Activated effector memory CD4-positive, alpha-beta T cell treated with Interleukin-2 at 50 U/mL for 16 hours (primary cell): ENCODE measurements around the gene KCTD2.
"Not testable (repeated sequence)": the region's sequence is repeated elsewhere in the genome, so short reads cannot be mapped to it uniquely, and the experiment has no call there.

ENCODE experiments used
- DNase-seq: peaks from one replicate; pipeline ENCODE4 v3.0.0-alpha.2; 2020

Gene KCTD2, protein sequence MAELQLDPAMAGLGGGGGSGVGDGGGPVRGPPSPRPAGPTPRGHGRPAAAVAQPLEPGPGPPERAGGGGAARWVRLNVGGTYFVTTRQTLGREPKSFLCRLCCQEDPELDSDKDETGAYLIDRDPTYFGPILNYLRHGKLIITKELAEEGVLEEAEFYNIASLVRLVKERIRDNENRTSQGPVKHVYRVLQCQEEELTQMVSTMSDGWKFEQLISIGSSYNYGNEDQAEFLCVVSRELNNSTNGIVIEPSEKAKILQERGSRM

DNA sequence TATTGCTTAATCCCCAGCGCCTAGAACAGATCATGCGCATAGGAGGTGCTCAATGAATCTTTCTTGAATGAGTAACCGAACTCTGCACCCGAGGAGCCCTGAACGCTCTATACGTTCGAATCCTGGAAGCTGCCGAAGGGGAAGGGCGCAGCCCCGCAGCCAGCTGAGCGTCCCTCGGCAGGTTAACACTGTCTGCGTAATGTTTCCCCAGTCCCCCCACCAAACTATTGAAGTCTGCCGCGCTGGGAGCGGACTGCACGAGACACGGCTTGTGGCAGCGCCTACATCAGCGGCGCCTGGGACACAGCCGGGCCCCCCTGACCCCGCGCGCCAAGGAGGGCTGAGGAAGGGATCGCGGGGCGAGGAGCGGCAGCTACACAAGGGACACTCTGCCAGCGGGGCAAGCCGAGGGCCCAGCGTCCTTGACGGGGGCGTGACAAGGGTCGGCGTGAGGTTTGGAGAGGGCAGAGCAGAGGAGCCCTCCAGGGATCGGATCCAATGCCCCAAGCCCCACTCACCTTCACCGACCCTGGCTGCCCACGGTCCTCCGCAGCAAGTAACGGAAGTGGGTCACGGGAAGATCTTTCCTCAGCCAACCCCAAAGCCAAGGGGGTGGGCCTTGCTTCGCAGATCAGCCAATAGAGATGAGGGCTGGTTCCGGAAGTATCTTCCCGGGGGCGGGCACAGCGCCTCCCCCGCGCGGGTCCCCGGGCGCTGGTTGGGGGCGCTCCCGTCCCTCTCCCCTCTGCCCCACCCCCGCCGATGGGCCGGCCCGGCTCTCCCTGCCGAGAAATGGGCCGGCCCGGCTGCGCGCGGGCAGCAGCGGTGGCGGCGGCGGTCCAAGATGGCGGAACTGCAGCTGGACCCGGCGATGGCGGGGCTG, at the start of gene KCTD2, which contains the start of gene ATP5PD:
TSS of gene KCTD2 (plus strand) at position 819 of the 883 bp plus-strand sequence. CDS start at position 845, 26 bp downstream.
TSS of gene ATP5PD (minus strand) at position 563 of the 883 bp plus-strand sequence. CDS start 4,319 bp downstream, outside the sequence.
- DNase-seq, result peak; percentile 94

DNA sequence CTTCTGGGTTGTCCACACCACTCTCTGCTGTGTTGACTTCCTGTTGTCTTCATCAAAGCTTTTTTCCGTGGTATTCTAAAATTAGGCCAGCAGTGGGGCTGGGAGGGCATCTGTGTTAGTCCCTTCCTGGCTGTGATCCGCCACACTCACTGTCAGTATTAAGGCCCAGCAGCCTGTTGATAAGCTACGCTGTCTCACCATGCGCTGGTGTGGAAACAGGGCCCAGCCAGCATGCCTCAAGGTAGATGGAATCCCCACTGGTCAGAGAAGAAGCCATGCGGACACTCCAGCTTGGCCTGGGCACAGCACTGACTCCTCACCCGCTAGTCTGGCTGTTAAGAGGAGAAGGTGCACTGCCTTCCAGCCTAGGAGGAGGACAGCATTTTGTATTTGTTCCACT, 48.2 kb upstream of the KCTD2 start:
- DNase-seq, result no peak

DNA sequence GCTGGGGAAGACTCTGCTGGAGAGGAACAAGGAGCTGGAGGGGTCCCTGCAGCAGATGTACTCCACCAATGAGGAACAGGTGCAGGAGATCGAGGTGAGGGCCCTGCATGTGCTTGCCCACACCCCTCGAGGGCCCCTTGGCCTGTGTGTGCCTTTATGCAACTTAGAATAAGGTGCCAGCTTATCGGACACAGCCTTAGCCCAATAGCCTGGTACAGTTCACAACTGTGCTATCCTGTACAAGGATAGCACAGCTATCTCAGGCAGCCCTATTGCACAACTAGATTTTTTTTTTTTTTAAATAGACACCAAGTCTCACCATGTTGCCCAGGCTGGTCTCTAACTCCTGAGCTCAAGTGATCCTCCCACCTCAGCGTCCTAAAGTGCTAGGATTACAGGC, 47.5 kb upstream of the KCTD2 start:
- DNase-seq, result no peak

DNA sequence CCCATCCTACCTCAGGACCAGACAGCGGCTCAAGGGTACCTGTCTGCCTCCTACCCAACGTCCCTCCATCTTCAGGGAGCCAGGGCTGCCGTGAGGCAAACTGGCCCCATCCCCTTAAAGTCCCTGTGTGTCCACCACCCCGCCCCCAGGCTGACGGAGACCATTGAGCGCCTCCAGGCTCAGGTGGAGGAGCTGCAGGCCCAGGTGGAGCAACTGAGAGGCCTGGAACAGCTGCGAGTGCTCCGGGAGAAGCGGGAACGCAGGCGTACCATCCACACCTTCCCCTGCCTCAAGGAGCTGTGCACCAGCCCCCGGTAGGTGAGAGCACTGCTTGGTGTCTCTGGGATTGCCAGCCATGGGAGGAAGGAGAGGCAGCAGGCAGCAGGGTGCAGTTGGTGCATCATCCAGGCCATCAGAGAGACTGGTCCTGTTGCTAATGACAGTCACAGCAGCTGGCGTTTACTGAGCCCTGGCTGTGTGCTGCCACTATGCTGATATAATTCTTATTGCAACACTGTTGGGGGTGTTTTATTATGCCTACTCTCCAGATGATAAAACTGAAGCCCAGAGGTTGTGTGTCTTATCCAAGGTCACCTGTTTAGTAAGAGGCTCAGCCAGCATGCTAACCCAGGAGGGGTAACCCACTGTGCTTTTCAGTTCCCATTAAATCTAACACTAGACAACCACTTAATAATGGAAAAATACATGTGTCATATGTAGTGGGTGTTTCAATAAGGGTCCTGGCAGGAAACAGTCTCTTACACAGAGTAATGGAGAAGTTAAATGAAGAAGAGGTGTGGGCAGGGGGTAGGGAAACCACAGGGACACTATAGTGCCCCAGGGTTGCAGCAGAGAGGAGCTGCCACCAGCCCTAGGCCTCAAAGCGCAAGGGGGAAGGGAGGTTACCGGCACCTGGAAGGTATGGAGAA, 44.8 kb upstream of the KCTD2 start:
- DNase-seq, result no peak

DNA sequence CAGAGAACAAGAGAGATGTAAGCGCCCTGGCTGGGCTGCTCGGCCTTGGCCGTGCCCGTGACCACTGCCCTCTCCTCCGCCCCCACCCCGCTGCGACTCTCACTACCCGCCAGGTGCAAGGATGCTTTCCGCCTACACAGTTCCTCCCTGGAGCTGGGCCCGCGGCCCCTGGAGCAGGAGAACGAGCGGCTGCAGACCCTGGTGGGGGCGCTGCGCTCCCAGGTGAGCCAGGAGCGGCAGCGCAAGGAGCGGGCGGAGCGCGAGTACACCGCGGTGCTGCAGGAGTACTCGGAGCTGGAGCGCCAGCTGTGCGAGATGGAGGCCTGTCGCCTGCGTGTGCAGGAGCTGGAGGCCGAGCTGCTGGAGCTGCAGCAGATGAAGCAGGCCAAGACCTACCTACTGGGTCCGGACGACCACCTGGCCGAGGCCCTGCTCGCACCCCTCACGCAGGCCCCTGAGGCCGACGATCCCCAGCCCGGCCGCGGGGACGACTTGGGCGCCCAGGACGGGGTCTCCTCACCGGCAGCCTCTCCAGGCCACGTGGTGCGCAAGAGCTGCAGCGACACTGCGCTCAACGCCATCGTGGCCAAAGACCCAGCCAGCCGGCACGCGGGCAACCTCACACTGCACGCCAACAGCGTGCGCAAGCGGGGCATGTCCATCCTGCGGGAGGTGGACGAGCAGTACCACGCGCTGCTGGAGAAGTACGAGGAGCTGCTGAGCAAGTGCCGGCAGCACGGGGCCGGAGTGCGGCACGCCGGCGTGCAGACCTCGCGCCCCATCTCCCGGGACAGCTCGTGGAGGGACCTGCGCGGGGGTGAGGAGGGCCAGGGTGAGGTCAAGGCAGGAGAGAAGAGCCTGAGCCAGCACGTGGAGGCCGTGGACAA, 43.7 kb upstream of the KCTD2 start:
- DNase-seq, result no peak

DNA sequence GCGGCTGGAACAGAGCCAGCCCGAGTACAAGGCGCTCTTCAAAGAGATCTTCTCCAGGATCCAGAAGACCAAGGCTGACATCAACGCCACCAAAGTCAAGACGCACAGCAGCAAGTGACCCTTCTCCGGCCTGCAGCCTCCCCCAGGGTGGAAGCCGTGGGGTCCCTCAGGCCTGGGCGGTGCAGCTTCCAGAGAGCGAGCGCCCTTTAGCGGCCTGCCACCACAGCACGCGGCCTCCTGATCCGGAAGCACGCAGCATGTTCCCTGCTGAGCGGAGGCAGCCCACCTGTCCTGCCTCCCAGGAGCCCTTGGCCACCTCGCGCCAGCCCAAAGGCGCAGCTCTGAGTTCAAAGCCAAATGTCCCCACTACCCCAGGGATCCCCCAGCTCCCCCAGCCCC, 43.1 kb upstream of the KCTD2 start:
- no peak for DNase-seq

DNA sequence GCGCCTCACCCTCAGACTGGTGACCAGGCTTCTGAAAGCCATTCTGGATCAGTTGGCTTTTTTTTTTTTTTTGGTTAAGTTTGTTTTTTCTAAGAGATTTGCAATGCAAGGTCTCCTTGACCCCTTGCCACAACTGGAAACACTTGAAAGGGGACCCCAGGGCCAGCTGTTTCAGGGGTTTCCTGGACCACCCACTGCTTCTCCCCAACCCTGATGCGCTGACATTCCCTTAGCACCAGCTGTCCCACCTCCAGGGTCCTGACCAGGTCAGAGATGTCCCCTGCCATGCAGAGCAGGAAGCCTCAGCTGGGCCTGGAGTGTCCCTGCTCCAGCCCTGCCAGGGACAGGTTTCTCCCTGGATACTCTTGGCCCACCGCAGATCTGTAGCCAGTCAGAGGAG, 42.7 kb upstream of the KCTD2 start:
- no peak for DNase-seq

DNA sequence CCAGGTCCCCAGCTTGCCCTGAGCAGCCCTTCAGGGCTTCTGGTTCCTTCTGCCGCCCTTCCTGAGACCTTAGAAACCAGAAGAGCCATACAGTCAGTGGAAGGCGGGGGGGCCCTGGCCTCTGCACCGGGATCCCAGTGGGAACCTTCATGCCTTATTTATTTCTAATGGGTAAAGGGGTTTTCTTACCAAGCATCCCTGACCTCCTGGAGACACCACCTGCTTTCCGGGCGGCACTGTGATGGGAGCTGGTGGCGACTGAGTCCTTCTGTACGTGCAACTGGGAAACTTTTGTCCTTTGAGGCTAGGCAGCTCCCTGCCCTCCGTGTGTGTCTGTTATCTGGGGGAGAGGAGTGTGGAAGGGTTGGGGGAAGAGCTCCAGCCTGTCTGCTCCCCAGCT, 41.7 kb upstream of the KCTD2 start:
- DNase-seq, result no peak

DNA sequence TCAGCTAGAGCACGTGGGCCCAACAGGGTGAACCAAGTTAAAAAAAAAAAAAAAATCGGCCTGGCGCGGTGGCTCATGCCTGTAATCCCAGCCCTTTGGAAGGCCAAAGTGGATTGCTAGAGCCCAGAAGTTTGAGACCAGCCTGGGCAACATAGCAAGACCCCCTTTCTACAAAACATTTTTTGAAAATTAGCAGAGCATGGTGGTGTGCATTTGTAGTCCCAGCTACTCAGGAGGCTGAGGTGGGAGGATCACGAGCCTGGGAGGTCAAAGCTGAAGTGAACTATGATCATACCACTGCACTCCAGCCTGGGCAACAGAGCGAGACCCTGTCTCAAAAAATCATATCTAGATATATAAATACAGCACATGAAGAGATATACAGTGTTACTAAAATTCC, 40.9 kb upstream of the KCTD2 start:
- not testable (repeated sequence) for DNase-seq

DNA sequence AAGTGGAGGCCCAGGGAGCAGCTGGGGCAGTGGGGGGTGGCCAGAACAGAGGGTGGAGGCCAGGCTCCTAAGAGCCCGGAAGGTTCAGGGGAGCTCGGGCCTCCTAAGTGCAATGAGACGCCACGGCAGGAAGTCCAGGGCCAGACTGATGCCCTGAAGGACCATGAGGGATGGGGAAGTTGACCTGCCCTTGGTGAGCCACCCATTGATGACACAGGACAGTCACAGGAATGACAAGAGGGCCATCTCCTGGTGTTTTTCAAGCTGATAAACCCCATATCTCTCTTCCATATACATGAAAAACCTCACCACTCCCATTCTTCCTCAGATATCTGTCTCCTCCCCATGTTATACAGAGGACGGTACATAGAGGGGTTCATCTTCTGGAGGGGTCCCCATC, 40.4 kb upstream of the KCTD2 start:
- DNase-seq, result no peak

DNA sequence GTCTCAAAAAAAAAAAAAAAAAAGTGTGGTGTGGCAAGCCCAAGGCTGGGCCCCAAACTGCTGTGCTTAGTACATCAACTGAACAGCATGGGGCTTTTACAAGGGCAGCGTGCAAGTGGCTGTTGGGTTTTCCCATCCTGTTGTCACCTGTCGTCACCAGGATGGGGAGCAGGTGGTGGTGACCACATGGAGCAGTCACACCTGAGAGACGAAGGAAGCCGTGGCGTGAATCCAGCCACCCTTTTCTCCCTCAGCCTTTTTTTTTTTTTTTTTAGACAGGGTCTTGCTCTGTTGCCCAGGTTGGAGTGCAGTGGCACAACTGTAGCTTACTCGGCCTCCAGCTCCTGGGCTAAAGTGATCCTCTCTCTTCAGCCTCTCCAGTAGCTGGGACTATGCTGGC, 38.7 kb upstream of the KCTD2 start:
- DNase-seq, result no peak

DNA sequence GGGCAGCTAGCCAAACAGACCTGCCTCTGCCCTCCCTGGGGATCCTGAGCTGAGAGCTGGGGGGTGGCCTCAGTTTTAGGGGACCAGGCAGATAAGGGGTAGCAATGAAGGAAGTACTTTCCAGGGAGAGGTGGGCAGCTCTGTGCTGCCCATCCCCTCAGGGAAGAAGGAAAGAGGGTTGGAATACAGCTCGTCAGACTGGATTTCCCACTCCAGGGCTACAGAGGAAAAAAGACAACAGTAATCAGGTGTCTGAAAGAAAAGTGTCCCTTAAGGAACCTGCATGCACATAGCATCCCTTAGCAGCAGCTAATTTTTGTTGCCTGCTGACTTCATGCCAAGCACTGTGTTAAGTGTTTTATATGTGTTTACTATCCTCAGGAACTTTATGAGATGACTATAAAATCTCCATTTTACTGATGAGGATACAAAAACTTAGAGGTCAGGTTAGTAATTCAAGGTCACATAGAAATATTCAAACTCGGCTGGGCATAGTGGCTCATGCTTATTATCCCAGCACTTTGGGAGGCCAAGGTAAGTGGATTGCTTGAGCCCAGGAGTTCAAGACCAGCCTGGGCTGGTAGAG, 37.8 kb upstream of the KCTD2 start:
- no peak for DNase-seq

DNA sequence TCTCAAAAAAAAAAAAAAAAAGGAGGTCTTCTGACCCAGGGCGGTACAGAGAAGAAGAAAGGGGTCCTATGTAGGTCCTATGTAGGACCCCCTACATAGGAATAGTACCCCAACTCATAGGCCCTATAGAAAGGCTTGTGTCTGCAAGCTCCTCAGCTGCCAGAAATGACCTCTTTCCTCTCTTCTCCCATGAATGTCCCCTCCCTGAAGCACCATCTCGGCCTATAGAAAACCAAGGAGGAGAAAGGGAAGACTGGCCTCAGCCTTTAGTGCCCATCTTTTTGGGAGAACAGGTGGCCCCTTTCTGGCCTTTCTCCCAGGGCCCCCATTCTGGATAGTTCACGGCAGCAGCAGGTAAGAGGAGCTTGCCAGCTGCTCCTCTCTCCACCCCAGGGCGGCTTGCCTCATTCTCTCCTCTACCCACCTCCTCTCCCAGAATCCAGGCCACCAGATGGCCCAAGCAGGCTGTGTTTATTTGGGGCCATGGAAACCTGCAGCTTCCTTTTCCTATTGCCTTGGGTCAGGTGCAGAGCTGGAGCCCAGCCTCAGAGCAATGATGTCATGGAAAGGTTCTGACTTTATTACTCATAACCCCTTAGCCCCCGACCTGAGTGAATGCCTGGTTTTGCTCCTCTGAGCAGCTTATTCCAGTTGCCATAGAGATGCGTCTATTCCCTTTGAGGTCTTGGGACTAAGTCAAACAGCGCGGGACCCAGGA, 36.2 kb upstream of the KCTD2 start:
- DNase-seq, result no peak

DNA sequence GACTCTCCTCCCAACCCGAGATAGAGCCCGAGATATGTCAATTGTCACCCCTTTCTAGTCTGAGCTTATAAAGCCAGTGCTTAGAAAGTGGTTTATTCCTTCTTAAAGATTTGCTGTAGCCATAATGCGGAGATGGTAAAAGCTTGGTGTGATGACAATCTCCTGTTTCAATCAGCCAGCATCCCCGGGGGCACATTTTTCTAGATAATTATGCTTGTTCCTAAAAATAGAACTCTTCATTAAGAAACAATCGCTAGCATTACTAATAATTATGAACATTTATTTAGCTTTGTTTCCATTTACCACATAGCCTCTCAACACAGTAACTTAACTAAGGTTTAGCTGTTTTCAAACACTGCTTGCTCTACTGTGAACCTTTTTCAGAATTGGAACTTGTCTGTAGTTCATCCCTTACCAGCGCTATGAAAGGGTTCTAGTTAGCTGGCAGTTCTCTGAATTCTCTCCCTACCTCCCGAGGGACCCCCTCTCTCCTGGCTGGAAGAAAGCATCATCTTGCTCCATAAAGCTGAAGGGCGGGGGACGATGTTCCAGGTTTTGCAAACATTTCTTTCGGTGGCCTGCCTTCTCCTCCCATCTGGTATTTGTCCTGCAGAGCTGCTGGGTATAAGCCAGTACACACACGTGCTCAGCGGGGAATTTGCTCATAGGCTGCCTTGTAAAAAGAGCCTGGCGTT, 35.5 kb upstream of the KCTD2 start:
- DNase-seq, result no peak

DNA sequence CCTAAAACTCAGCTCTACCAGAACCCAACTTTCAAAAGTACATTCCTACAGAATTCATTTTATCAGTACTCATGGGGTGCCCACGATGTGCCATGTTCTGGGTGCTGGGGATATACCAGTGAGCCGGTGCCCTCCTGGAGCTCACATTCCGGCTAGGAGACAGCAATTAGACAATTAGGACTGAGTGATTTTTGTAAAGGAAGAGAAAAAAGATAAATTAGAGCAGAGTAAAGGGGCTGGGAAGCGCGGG, 35.0 kb upstream of the KCTD2 start:
- DNase-seq, result no peak

DNA sequence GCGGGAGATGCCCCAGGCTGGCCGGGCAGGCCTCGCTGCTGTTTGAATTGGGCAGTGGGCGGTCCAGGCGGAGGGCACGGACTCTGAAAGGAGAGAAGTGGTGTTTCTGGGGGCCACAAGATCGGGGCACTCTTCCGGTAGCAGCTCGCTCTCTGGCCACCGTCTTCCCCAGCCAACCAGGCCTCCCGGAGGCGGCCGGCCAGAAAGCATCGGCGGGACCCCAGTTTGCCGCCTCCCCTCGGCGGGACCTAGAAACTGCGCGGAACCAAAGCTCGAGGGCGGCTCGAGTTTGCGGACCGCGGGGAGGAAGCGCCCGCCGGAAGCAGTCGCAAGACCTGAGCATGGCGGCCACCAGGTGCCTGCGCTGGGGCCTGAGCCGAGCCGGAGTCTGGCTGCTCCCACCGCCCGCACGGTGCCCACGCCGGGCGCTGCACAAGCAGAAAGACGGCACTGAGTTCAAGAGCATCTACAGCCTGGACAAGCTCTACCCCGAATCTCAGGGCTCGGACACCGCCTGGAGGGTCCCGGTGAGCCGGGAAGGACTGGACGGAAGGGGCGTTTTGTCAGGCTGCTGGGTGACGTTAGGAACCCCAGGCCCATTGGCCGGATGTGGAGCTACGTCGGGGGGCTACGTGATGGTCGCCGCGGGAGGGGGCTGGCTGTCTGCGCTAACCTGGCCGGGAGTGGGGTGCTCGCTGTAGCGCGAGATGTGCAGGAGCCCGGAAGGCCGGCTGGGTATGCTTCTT, 34.5 kb upstream of the KCTD2 start, which contains the start of gene MRPL58:
TSS of gene MRPL58 (plus strand) at position 325 of the 746 bp plus-strand sequence. CDS start at position 342, 17 bp downstream.
- peak; percentile 72 for DNase-seq

DNA sequence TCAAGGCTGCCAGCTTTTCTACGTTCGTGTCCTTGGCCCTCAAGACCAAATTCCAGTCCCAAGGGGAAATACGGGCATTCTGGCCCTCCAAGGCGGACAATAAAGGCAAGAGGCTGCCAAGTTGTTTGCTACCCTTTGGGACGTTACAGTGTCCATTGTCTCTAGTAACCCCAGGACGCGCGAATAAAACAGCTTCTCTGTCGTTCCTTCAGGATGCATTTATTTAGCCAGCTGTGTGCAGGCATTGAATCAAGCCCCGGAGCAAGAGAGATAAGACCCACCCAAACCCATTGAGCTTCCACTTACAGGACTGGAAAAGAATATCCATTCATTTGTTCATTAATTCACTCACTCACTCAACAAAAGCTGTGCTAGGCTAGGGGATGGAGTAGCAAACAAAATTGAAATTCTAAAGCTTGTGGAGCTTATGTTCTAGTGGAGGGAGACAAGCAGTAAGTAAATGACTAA, 33.9 kb upstream of the KCTD2 start:
- no peak for DNase-seq

DNA sequence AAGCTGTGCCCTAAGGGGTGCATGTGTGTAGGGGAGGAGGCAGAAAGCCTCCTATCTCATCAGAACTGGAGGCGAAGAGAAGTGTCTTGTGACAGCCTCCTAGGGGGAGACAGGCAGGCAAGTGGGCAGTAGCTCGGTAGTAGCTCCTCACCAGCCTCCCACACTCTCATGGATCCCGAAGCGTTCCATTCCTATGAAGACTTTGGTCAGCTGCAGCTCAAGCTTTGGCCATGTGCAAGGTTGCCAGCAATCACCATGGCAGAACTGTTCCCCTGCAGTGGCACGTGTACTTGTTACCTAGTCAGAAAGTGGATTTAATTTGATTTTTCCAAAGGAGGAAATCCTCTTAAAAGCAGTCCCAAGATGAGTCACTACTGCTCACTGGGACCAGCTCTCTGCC, 27.9 kb upstream of the KCTD2 start:
- no peak for DNase-seq

DNA sequence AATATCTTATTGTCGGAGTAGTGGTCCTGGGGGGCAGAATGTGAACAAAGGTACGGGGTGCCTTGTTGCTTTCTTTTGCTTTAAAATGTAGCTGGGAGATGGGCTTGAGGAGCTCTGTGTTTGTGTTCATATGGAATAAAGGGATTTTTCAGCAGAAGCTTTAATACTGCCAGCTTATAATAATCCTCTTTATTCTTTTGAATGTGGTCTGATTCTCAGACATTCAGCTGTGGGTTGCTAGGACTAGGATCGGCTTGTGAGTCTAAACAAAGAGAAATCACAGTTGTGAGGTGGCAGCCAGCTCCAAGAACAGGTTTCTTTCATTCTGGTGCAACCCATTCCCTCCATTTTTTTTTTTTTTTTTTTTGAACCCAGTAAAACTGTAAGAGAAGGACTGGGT, 27.3 kb upstream of the KCTD2 start:
- DNase-seq, result no peak
